ENCODE data around the gene FDCSP. TPM values are rescaled to one million over a fixed set of nuclear protein-coding genes. Genes with fewer than 3 reads are reported as not detected.
"Not testable (repeated sequence)": the region's sequence is repeated elsewhere in the genome, so short reads cannot be mapped to it uniquely, and the experiment has no call there.

The FDCSP gene
- total RNA-seq, 1 experiment from 2014 or later, result not detected

DNA sequence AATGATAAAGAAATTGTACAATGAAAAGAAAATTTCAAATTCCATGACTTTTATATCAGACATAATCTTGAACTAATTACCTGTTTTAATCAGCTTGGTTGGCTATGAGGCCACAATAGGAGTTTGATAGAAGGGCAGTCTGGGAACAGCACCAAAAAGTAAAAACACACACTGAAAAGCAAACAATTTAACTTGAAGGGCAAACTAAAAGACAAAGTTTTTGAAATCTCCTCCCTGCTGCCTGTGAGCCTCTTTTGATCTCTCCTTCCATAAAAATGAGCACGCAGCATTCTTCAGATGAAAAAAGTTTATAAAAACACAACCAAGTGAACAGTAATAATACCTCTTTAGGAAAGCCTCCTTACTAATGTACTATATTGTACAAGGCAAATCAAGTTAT lies 22.3 kb upstream of the FDCSP start:
- ChIA-PET CTCF (no interaction called here), POLR2A (no interaction called here)
- H3K4me1 ChIP-seq, result peaks cover under 1% of the 10 kb centered on the region; the same call in 1 of the 2 replicates
- H3K4me1 Mint-ChIP-seq (ENCODE audit: low read depth, unreplicated experiment), result peaks cover 12% of the 10 kb centered on the region
- DNase-seq, result no peak
- no TSS peak for BruUV-seq (replicated peaks)
- H3K36me3 ChIP-seq (ENCODE audit: control insufficient read depth, insufficient read depth, low read length), result no peaks in the 10 kb centered on the region
- H3K9me3 ChIP-seq, result no peaks in the 10 kb centered on the region
- no peaks in the 10 kb centered on the region for H3K9me3 Mint-ChIP-seq (ENCODE audit: unreplicated experiment)
- no peaks in the 10 kb centered on the region for H3K36me3 Mint-ChIP-seq (ENCODE audit: insufficient read depth, unreplicated experiment)
- H3K27ac Mint-ChIP-seq (ENCODE audit: unreplicated experiment), result no peak overlapping the region
- TF ChIP-seq, protein P1, sequence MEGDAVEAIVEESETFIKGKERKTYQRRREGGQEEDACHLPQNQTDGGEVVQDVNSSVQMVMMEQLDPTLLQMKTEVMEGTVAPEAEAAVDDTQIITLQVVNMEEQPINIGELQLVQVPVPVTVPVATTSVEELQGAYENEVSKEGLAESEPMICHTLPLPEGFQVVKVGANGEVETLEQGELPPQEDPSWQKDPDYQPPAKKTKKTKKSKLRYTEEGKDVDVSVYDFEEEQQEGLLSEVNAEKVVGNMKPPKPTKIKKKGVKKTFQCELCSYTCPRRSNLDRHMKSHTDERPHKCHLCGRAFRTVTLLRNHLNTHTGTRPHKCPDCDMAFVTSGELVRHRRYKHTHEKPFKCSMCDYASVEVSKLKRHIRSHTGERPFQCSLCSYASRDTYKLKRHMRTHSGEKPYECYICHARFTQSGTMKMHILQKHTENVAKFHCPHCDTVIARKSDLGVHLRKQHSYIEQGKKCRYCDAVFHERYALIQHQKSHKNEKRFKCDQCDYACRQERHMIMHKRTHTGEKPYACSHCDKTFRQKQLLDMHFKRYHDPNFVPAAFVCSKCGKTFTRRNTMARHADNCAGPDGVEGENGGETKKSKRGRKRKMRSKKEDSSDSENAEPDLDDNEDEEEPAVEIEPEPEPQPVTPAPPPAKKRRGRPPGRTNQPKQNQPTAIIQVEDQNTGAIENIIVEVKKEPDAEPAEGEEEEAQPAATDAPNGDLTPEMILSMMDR (IDR thresholded peaks at IDR 0.05; ENCODE audit: insufficient read depth in 1 of 2, low read depth in 1 of 2, low read length in 1 of 2, severe bottlenecking in 1 of 2, unreplicated experiment in 1 of 2), result no peak
- no peaks in the 10 kb centered on the region for H3K27me3 Mint-ChIP-seq (ENCODE audit: insufficient read depth, unreplicated experiment)
- no peak overlapping the region for H3K4me3 ChIP-seq (ENCODE audit: low read depth, low read length)
- H3K27me3 ChIP-seq (replicated peaks; ENCODE audit: control insufficient read depth, insufficient read depth, low read length), result no peaks in the 10 kb centered on the region
- intact Hi-C loops (cut with micrococcal nuclease; ENCODE audit: unreplicated experiment), result no loop called here
- no peak overlapping the region for H3K4me3 Mint-ChIP-seq (ENCODE audit: unreplicated experiment)

DNA sequence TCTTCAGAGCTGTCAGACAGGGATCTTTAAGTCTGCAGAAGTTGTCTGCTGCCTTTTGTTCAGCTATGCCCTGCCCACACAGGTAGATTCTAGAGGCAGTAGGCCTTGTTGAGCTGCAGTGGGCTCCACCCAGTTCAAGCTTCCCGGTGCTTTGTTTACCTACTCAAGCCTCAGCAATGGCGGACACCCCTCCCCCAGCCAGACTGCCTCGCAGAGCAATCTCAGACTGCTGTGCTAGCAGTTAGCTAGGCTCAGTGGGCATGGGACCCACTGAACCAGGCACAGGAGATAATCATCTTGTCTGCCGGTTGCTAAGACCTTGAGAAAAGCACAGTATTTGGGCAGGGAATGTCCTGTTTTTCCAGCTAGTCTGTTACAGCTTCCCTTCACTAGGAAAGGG lies 13.2 kb upstream of the FDCSP start:
- intact Hi-C loops (cut with micrococcal nuclease; ENCODE audit: unreplicated experiment); CTCF ChIA-PET; H3K27ac Mint-ChIP-seq (ENCODE audit: unreplicated experiment); H3K36me3 Mint-ChIP-seq (ENCODE audit: insufficient read depth, unreplicated experiment); H3K4me1 Mint-ChIP-seq (ENCODE audit: low read depth, unreplicated experiment); H3K4me3 Mint-ChIP-seq (ENCODE audit: unreplicated experiment); H3K4me1 ChIP-seq; H3K27me3 ChIP-seq (replicated peaks; ENCODE audit: control insufficient read depth, insufficient read depth, low read length); H3K4me3 ChIP-seq (ENCODE audit: low read depth, low read length); H3K36me3 ChIP-seq (ENCODE audit: control insufficient read depth, insufficient read depth, low read length); POLR2A ChIA-PET; H3K9me3 ChIP-seq; BruUV-seq (replicated peaks); DNase-seq; H3K27me3 Mint-ChIP-seq (ENCODE audit: insufficient read depth, unreplicated experiment): not testable (repeated sequence)
- H3K9me3 Mint-ChIP-seq (ENCODE audit: unreplicated experiment), result peaks cover 23% of the 10 kb centered on the region

DNA sequence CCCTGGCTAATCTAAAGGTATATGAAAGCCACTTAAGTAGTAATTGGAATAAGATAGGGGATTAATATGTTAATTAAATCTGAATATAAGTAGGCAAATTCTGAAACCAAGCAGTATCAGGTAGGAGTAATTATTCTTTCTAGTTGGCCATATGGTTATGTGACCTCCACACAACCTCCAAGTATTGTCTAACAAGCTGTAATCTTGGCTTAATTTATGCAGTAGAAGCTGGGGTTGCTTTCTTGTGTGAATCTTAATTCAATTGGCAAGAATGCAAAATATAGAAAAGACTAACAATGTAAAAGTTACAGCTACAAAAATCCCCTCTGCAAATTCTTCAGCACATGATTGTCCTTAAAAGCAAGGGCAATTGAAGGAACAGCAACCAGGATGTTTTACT lies 9.8 kb upstream of the FDCSP start:
- H3K4me1 ChIP-seq; CTCF ChIA-PET; H3K27me3 Mint-ChIP-seq (ENCODE audit: insufficient read depth, unreplicated experiment); DNase-seq; intact Hi-C loops (cut with micrococcal nuclease; ENCODE audit: unreplicated experiment); BruUV-seq (replicated peaks); H3K27ac Mint-ChIP-seq (ENCODE audit: unreplicated experiment); H3K36me3 ChIP-seq (ENCODE audit: control insufficient read depth, insufficient read depth, low read length); H3K4me1 Mint-ChIP-seq (ENCODE audit: low read depth, unreplicated experiment); H3K36me3 Mint-ChIP-seq (ENCODE audit: insufficient read depth, unreplicated experiment); H3K9me3 ChIP-seq; H3K27me3 ChIP-seq (replicated peaks; ENCODE audit: control insufficient read depth, insufficient read depth, low read length); POLR2A ChIA-PET; H3K4me3 ChIP-seq (ENCODE audit: low read depth, low read length); H3K4me3 Mint-ChIP-seq (ENCODE audit: unreplicated experiment): not testable (repeated sequence)
- peaks cover 12% of the 10 kb centered on the region for H3K9me3 Mint-ChIP-seq (ENCODE audit: unreplicated experiment)

DNA sequence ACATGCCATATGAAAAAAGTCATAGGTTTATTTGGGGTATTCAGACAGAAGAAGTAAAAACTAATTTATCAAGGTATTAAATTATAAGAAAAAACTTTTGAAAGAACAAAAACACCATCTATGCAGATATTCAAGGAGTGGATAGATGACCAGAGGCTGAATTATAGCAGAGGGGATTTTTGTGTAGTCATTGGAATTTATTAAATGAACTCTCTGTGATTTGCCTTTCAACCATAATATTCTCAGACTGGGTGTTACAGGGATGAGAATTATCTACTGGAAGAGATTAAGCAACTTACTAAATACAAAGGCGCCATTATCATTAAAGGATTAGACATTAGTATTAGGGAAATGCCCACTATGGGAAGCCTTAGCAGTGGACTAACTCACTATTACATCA lies 9.4 kb upstream of the FDCSP start:
- H3K27me3 ChIP-seq (replicated peaks; ENCODE audit: control insufficient read depth, insufficient read depth, low read length); CTCF ChIA-PET; H3K36me3 ChIP-seq (ENCODE audit: control insufficient read depth, insufficient read depth, low read length); POLR2A ChIA-PET; H3K9me3 ChIP-seq; intact Hi-C loops (cut with micrococcal nuclease; ENCODE audit: unreplicated experiment); H3K27me3 Mint-ChIP-seq (ENCODE audit: insufficient read depth, unreplicated experiment); H3K4me1 ChIP-seq; H3K4me3 Mint-ChIP-seq (ENCODE audit: unreplicated experiment); BruUV-seq (replicated peaks); DNase-seq; H3K36me3 Mint-ChIP-seq (ENCODE audit: insufficient read depth, unreplicated experiment); H3K4me1 Mint-ChIP-seq (ENCODE audit: low read depth, unreplicated experiment); H3K4me3 ChIP-seq (ENCODE audit: low read depth, low read length); H3K27ac Mint-ChIP-seq (ENCODE audit: unreplicated experiment): not testable (repeated sequence)
- peaks cover 12% of the 10 kb centered on the region for H3K9me3 Mint-ChIP-seq (ENCODE audit: unreplicated experiment)

DNA sequence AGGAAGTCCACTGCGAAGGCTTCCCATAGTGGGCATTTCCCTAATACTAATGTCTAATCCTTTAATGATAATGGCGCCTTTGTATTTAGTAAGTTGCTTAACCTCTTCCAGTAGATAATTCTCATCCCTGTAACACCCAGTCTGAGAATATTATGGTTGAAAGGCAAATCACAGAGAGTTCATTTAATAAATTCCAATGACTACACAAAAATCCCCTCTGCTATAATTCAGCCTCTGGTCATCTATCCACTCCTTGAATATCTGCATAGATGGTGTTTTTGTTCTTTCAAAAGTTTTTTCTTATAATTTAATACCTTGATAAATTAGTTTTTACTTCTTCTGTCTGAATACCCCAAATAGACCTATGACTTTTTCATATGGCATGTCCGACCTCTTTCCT lies 4.5 kb upstream of the FDCSP start:
- DNase-seq; H3K4me1 Mint-ChIP-seq (ENCODE audit: low read depth, unreplicated experiment); H3K9me3 Mint-ChIP-seq (ENCODE audit: unreplicated experiment); H3K9me3 ChIP-seq; H3K27me3 ChIP-seq (replicated peaks; ENCODE audit: control insufficient read depth, insufficient read depth, low read length); H3K4me3 ChIP-seq (ENCODE audit: low read depth, low read length); CTCF ChIA-PET; H3K36me3 ChIP-seq (ENCODE audit: control insufficient read depth, insufficient read depth, low read length); H3K27me3 Mint-ChIP-seq (ENCODE audit: insufficient read depth, unreplicated experiment); BruUV-seq (replicated peaks); H3K4me3 Mint-ChIP-seq (ENCODE audit: unreplicated experiment); H3K36me3 Mint-ChIP-seq (ENCODE audit: insufficient read depth, unreplicated experiment); intact Hi-C loops (cut with micrococcal nuclease; ENCODE audit: unreplicated experiment); POLR2A ChIA-PET; H3K4me1 ChIP-seq; H3K27ac Mint-ChIP-seq (ENCODE audit: unreplicated experiment): not testable (repeated sequence)

DNA sequence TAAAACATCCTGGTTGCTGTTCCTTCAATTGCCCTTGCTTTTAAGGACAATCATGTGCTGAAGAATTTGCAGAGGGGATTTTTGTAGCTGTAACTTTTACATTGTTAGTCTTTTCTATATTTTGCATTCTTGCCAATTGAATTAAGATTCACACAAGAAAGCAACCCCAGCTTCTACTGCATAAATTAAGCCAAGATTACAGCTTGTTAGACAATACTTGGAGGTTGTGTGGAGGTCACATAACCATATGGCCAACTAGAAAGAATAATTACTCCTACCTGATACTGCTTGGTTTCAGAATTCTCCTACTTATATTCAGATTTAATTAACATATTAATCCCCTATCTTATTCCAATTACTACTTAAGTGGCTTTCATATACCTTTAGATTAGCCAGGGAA lies 4.1 kb upstream of the FDCSP start:
- H3K4me3 Mint-ChIP-seq (ENCODE audit: unreplicated experiment); H3K9me3 Mint-ChIP-seq (ENCODE audit: unreplicated experiment); H3K27ac Mint-ChIP-seq (ENCODE audit: unreplicated experiment); H3K36me3 ChIP-seq (ENCODE audit: control insufficient read depth, insufficient read depth, low read length); H3K4me3 ChIP-seq (ENCODE audit: low read depth, low read length); H3K27me3 ChIP-seq (replicated peaks; ENCODE audit: control insufficient read depth, insufficient read depth, low read length); intact Hi-C loops (cut with micrococcal nuclease; ENCODE audit: unreplicated experiment); CTCF ChIA-PET; H3K4me1 ChIP-seq; H3K36me3 Mint-ChIP-seq (ENCODE audit: insufficient read depth, unreplicated experiment); H3K4me1 Mint-ChIP-seq (ENCODE audit: low read depth, unreplicated experiment); H3K27me3 Mint-ChIP-seq (ENCODE audit: insufficient read depth, unreplicated experiment); BruUV-seq (replicated peaks); H3K9me3 ChIP-seq; POLR2A ChIA-PET; DNase-seq: not testable (repeated sequence)
